Ascending aorta (tissue), 2 donors: ENCODE results near the gene VSIG10L2. TPM values are rescaled to one million over a fixed set of nuclear protein-coding genes. Genes with fewer than 3 reads are reported as not detected.

ENCODE experiments used
- DNase-seq, 2 donors: peaks; one replicate each; pipeline ENCODE4 v3.0.0-alpha.2; 2019; ENCODE audit warnings: low spot score in 2 of 2
- H3K27ac ChIP-seq, 2 donors: fragments of 200-600 bp; sonication (generic); one replicate each; pipeline ENCODE4 v1.5.1; 2016 to 2017; ENCODE audit warnings: mild to moderate bottlenecking in 1 of 2
- H3K27me3 ChIP-seq: fragments of 200-600 bp; sonication (generic); one replicate; pipeline ENCODE4 v1.5.1; 2017
- H3K36me3 ChIP-seq, 2 donors: fragments of 200-600 bp; sonication (generic); one replicate each; pipeline ENCODE4 v1.5.1; 2016
- H3K4me1 ChIP-seq, 2 donors: fragments of 200-600 bp; sonication (generic); one replicate each; pipeline ENCODE4 v1.5.1; 2016 to 2017; ENCODE audit warnings: mild to moderate bottlenecking in 1 of 2
- H3K4me3 ChIP-seq, 2 donors: fragments of 200-600 bp; sonication (generic); one replicate each; pipeline ENCODE4 v1.5.1; 2016 to 2017; ENCODE audit warnings: mild to moderate bottlenecking in 1 of 2
- H3K9me3 ChIP-seq, 2 donors: fragments of 200-600 bp; sonication (generic); one replicate each; pipeline ENCODE4 v1.5.1; 2016
- intact Hi-C: fragments of 100-400 bp; cut with DNase I; formaldehyde crosslinking; loops from one replicate; pipeline ENCODE4 v1.15.1; 2023
- total RNA-seq: library from RNA; depleted of rRNA; stranded (reverse); fragments of >200 nt; gene quantifications from one replicate; pipeline ENCODE4 v1.1.0, GENCODE V29; 2016
- TF ChIP-seq, protein P1 (sequence below), 3 experiments: fragments of 200-600 bp in 2 of 3; fragments of 450-650 bp in 1 of 3; sonication (generic) in 2 of 3; IDR thresholded peaks; one replicate each; pipeline ENCODE4 v1.5.1; 2016 to 2019; ENCODE audit warnings: antibody characterized with exemption in 3 of 3, mild to moderate bottlenecking in 1 of 3, moderate library complexity in 1 of 3

VSIG10L2 gene
- total RNA-seq, 1 donor from 2014 or later: not detected

DNA sequence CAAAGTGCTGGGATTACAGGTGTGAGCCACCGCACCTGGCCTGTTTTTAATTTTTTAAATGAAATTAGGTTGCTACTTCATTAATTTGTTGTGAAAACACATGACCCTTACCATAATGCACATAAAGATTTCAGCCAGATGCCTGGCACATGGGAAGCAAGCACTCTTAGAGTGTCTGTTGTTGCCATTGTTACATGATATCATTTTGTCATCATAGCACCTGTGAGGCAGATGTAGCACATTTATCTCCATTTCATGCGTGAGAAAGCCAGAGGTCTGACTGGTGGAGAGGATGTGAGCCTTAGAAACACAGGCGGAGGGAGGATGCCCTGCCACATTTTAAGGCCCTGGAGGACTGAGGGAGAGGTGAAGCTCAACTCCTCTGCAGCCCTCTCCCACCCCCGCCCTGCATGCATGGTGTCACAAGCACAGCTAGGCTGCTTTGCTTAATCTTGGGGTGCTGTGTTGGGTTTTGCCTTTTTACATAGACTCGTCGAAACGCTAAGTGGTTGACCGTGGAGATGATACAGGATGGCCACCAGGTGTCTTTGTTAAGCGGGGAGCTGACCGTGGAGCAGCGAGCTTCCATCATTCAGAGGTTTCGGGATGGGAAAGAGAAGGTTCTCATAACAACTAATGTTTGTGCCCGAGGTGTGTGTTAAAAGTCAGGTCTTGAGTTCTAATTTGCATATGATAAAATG lies 27.6 kb upstream of the VSIG10L2 start:
- Histone ChIP-seq H3K27me3 (no peaks in the 10 kb centered on the region), H3K36me3 (no peaks in the 10 kb centered on the region), H3K4me1 (no peaks in the 10 kb centered on the region), H3K27ac (no peak overlapping the region), H3K4me3 (no peak overlapping the region), H3K9me3 (no peaks in the 10 kb centered on the region)
- DNase-seq: no peak
- TF ChIP-seq, protein P1, sequence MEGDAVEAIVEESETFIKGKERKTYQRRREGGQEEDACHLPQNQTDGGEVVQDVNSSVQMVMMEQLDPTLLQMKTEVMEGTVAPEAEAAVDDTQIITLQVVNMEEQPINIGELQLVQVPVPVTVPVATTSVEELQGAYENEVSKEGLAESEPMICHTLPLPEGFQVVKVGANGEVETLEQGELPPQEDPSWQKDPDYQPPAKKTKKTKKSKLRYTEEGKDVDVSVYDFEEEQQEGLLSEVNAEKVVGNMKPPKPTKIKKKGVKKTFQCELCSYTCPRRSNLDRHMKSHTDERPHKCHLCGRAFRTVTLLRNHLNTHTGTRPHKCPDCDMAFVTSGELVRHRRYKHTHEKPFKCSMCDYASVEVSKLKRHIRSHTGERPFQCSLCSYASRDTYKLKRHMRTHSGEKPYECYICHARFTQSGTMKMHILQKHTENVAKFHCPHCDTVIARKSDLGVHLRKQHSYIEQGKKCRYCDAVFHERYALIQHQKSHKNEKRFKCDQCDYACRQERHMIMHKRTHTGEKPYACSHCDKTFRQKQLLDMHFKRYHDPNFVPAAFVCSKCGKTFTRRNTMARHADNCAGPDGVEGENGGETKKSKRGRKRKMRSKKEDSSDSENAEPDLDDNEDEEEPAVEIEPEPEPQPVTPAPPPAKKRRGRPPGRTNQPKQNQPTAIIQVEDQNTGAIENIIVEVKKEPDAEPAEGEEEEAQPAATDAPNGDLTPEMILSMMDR (IDR thresholded peaks at IDR 0.05): no peak
- intact Hi-C loops: no loop called here

DNA sequence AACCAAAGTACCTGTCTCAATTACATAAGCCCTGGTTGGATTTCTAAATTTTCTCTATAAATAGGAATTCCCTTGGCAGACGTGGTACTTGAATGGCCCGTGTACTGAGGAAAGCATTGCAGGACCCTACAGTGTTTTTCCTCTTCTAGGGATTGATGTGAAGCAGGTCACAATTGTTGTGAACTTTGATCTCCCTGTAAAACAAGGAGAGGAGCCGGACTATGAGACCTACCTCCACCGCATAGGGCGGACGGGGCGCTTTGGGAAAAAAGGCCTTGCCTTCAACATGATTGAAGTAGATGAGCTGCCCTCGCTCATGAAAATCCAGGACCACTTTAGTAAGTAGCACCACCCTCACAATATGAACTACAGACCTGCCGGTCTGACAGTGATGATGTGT lies 24.8 kb upstream of the VSIG10L2 start:
- H3K9me3 ChIP-seq: no peaks in the 10 kb centered on the region
- no peak overlapping the region for H3K27ac ChIP-seq
- no peak overlapping the region for H3K4me3 ChIP-seq
- DNase-seq: no peak
- intact Hi-C loops: no loop called here
- TF ChIP-seq, protein P1 (IDR thresholded peaks at IDR 0.05): no peak
- H3K4me1 ChIP-seq: no peaks in the 10 kb centered on the region
- H3K36me3 ChIP-seq: no peaks in the 10 kb centered on the region
- H3K27me3 ChIP-seq: no peaks in the 10 kb centered on the region

DNA sequence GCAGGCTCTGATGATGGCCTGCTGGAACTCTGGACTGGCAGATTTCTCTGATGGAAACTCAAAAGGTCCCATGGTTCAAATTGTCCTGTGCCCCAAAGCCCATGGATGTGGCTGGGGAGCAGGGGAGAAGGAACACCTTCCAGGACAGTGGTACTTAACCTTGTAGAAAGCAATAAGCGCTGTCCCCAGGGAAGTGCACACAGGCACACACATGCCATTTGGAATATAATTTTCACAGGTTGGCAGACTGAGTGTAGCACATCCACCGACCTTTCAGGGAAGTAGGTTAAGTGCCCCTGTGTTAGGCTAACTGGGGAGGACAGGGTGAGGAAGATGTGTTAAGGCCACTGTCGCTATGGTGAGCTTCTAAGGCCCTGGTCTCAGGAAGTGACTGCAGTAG lies 23.7 kb upstream of the VSIG10L2 start:
- Histone ChIP-seq H3K36me3 (no peaks in the 10 kb centered on the region), H3K27ac (no peak overlapping the region), H3K9me3 (no peaks in the 10 kb centered on the region), H3K4me1 (no peaks in the 10 kb centered on the region), H3K4me3 (no peak overlapping the region), H3K27me3 (no peaks in the 10 kb centered on the region)
- intact Hi-C loops: no loop called here
- TF ChIP-seq, protein P1 (IDR thresholded peaks at IDR 0.05): no peak
- DNase-seq: no peak

DNA sequence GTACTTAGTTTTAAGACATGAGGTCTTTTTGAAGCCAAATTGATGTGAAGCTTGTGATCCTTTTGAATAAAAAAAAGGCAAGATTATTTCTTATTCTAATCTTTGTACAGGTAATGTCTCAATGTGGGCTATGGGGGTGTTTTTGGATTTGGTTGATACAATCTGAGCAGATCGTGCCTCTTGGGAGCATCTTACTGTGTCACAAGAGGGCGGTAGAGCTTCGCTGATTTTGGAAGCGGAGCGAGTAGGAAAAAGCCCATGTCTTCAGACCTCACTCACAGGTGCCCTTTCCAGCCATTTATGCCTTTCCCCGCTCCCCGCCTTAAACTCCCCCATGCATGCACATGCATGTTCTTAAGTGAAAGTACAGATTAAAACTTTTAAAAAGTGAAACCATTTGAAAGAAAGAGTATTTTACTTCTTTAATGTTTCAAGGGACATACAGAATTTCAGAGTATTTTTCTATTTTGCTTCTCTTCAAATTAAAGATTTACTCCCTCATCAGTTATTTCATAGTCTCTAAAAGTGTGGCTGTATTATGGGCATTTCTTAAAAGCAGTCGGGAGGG lies 22.7 kb upstream of the VSIG10L2 start:
- TF ChIP-seq, protein P1 (IDR thresholded peaks at IDR 0.05): peak; percentile 71 to 81 (median 76)
- no peaks in the 10 kb centered on the region for H3K27me3 ChIP-seq
- no peaks in the 10 kb centered on the region for H3K36me3 ChIP-seq
- no peaks in the 10 kb centered on the region for H3K4me1 ChIP-seq
- no peaks in the 10 kb centered on the region for H3K9me3 ChIP-seq
- no peak overlapping the region for H3K4me3 ChIP-seq
- no peak overlapping the region for H3K27ac ChIP-seq
- intact Hi-C loops: loop anchor here (1.0 kb wide), 1 partner anchor 271 kb away; no protein-coding TSS in a partner anchor
- DNase-seq: no peak

DNA sequence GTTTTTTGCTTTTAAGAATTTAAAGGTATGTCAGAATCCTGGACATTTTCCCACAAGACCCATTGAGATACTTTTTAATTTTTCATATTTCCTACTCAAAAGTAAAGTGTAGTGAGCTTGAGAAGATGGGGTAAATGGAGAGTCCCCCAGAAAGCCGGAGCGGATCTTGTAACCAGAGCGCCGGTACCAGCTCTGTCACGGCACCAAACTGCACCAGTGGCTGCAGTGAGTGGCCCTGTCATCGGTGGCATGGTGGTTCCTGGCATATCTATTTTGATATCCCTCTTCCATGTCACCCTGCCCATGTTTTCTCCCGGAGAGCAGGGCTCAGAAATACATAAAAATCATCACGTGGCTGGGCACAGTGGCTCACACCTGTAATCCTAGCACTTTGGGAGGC lies 22.2 kb upstream of the VSIG10L2 start:
- Histone ChIP-seq H3K36me3 (no peaks in the 10 kb centered on the region), H3K27ac (no peak overlapping the region), H3K4me3 (no peak overlapping the region), H3K9me3 (no peaks in the 10 kb centered on the region), H3K27me3 (no peaks in the 10 kb centered on the region), H3K4me1 (no peaks in the 10 kb centered on the region)
- intact Hi-C loops: loop anchor here (1.0 kb wide), 1 partner anchor 271 kb away; no protein-coding TSS in a partner anchor
- DNase-seq: no peak
- TF ChIP-seq, protein P1 (IDR thresholded peaks at IDR 0.05): no peak
